Central memory CD8-positive, alpha-beta T cell (primary cell): Measurements from ENCODE around the gene FBXL2.
"Not testable (repeated sequence)": the region's sequence is repeated elsewhere in the genome, so short reads cannot be mapped to it uniquely, and the experiment has no call there.

Experiments used
- ATAC-seq: fragments of 150-1000 bp; cut with Tn5 transposase; replicated peaks from 2 replicates; pipeline ENCODE4 v1.10.0; 2022; ENCODE audit warnings: mild to moderate bottlenecking, moderate FRiP score, moderate number of reproducible peaks; ENCODE audit not compliant: poor library complexity, severe bottlenecking; ENCODE audit errors: extremely low read depth
- DNase-seq, 2 donors: peaks; one replicate each; pipeline ENCODE4 v3.0.0; 2021; ENCODE audit warnings: low spot score in 2 of 2
- H3K27ac Mint-ChIP-seq: one replicate; pipeline ENCODE4 v1.8.0; 2022; ENCODE audit warnings: low read depth, mild to moderate bottlenecking, moderate library complexity, mixed read lengths
- H3K27me3 Mint-ChIP-seq: one replicate; pipeline ENCODE4 v1.8.0; 2022; ENCODE audit warnings: mixed read lengths
- H3K36me3 Mint-ChIP-seq: one replicate; pipeline ENCODE4 v1.8.0; 2022; ENCODE audit warnings: mild to moderate bottlenecking, moderate library complexity, mixed read lengths; ENCODE audit not compliant: insufficient read depth
- H3K4me1 Mint-ChIP-seq: one replicate; pipeline ENCODE4 v1.8.0; 2022; ENCODE audit warnings: mixed read lengths
- H3K4me3 Mint-ChIP-seq: one replicate; pipeline ENCODE4 v1.8.0; 2022; ENCODE audit warnings: mild to moderate bottlenecking, moderate library complexity, mixed read lengths
- H3K9me3 Mint-ChIP-seq: one replicate; pipeline ENCODE4 v1.8.0; 2022; ENCODE audit warnings: mixed read lengths

Gene FBXL2

DNA sequence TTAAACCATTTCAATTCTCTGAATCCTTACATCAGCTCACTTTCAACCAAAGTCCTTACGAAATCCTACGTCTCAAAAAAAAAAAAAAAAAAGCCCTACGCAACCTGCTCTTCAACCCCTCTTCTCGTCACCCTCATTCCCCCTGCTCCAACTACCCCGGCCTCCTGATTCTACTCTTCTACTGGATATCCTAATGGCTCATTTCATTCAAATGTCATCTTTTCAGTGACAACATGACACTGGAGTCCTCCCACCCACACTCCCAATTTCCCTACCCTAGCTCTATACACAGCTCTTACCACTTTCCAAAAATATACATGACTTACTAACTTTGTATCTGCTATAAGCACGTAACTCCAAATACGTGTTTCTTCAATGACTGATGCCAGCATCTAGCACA, 151.5 kb downstream of the FBXL2 start:
- DNase-seq (no peak), ATAC-seq (no peak)
- H3K27me3 Mint-ChIP-seq, result no peaks in the 10 kb centered on the region
- H3K9me3 Mint-ChIP-seq, result no peaks in the 10 kb centered on the region
- peaks cover 66% of the 10 kb centered on the region for H3K4me1 Mint-ChIP-seq
- no peak overlapping the region for H3K27ac Mint-ChIP-seq
- H3K4me3 Mint-ChIP-seq, result peak overlapping the region; percentile 0
- peaks cover 14% of the 10 kb centered on the region for H3K36me3 Mint-ChIP-seq

DNA sequence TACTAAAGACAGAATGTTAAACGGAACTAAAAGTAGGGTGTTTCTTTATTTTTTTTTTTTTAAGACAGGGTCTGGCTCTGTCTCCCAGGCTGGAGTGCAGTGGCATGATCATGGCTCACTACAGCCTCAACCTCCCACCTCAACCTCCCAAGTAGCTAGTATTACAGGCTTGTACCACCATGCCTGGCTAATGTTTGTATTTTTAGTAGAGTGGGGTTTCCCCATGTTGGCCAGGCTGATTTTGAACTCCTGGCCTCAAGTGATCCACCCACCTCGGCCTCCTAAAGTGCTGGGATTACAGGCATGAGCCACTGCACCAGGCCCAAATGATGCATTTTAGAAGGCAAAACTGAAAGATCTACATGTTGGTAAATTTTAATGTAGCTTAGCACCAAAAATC, 152.1 kb downstream of the FBXL2 start:
- peaks cover 69% of the 10 kb centered on the region for H3K4me1 Mint-ChIP-seq
- not testable (repeated sequence) for H3K9me3 Mint-ChIP-seq, H3K4me3 Mint-ChIP-seq, ATAC-seq, DNase-seq, H3K27me3 Mint-ChIP-seq
- peak overlapping the region; percentile 82 for H3K27ac Mint-ChIP-seq
- H3K36me3 Mint-ChIP-seq, result peaks cover 14% of the 10 kb centered on the region

GRCh38 chr3:33430061-33430460, 152.8 kb downstream of the FBXL2 start:
- H3K27me3 Mint-ChIP-seq, result no peaks in the 10 kb centered on the region
- no peak for DNase-seq
- peaks cover 9% of the 10 kb centered on the region for H3K36me3 Mint-ChIP-seq
- ATAC-seq, result no peak
- peak overlapping the region; percentile 82 for H3K27ac Mint-ChIP-seq
- no peak overlapping the region for H3K4me3 Mint-ChIP-seq
- peaks cover 69% of the 10 kb centered on the region for H3K4me1 Mint-ChIP-seq
- no peaks in the 10 kb centered on the region for H3K9me3 Mint-ChIP-seq

DNA sequence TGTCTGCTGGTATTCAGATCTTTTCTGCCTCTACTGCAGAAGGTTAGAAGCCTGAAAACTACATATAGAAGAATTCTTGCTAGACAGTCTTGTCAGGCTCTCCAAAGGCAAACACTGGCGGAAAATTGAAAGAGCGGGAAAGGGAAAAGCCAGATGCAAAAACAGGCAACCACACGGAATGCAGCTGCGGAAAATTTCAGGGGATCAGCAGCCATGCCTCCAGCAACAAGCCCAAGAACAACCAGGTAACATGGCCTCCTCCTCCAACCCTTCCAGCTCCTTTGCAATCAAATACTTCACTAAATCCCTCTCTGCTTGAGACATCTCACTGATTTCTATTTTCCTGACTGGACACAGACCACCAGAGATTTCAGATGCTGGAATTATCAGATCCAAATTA, 153.3 kb downstream of the FBXL2 start:
- ATAC-seq, result no peak
- H3K4me3 Mint-ChIP-seq, result peak overlapping the region; percentile 34
- H3K4me1 Mint-ChIP-seq, result peaks cover 72% of the 10 kb centered on the region
- no peaks in the 10 kb centered on the region for H3K27me3 Mint-ChIP-seq
- DNase-seq, result no peak
- peaks cover 6% of the 10 kb centered on the region for H3K36me3 Mint-ChIP-seq
- peak overlapping the region; percentile 82 for H3K27ac Mint-ChIP-seq
- H3K9me3 Mint-ChIP-seq, result no peaks in the 10 kb centered on the region

DNA sequence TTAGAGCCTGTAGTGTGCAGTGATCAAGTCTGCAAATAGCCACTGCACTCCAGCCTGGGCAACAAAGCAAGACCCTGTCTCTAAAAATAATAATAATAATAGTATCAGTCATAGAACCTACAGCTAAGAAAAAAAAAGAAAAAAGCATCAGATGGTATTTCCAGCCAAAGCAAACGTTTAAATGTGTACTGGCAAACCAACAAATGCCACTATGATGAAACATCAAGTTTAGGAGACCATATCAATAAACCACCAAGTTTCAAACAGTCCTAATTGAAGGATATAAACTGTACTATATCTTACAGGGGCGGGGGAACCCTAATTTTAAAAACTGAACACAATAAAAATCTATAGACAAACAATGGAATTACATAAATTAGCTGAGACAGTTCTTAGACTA, 156.6 kb downstream of the FBXL2 start:
- Mint-ChIP-seq H3K4me1 (peaks cover 76% of the 10 kb centered on the region), H3K36me3 (peaks cover 3% of the 10 kb centered on the region), H3K9me3 (no peaks in the 10 kb centered on the region), H3K4me3 (peak overlapping the region; percentile 15), H3K27ac (no peak overlapping the region), H3K27me3 (no peaks in the 10 kb centered on the region)
- ATAC-seq (no peak), DNase-seq (no peak)
